ENCODE results near the gene ATL2.

DNA sequence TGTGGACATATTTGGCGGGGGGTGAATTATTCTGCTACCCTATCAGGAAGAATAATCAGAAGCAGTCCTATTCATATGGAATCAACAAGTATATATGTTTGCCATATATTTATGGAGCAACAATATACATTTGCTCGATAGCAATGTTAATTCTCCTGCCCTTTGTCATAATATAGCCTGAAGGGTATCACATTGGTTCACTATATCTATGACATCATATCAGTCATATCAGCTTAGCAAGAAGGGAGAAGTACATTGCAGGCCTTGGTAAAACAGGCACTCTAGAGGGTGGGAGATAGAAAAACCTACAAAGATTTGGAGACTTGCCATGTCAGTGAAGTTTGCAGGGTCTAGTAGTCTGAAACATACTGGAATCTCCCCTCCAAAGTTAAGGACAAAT lies 128.4 kb downstream of the ATL2 start:
- TF ChIP-seq, protein P1, sequence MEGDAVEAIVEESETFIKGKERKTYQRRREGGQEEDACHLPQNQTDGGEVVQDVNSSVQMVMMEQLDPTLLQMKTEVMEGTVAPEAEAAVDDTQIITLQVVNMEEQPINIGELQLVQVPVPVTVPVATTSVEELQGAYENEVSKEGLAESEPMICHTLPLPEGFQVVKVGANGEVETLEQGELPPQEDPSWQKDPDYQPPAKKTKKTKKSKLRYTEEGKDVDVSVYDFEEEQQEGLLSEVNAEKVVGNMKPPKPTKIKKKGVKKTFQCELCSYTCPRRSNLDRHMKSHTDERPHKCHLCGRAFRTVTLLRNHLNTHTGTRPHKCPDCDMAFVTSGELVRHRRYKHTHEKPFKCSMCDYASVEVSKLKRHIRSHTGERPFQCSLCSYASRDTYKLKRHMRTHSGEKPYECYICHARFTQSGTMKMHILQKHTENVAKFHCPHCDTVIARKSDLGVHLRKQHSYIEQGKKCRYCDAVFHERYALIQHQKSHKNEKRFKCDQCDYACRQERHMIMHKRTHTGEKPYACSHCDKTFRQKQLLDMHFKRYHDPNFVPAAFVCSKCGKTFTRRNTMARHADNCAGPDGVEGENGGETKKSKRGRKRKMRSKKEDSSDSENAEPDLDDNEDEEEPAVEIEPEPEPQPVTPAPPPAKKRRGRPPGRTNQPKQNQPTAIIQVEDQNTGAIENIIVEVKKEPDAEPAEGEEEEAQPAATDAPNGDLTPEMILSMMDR (IDR thresholded peaks at IDR 0.05) = no peak
- no peak for TF ChIP-seq EZH2 (IDR thresholded peaks at IDR 0.05; ENCODE audit: borderline replicate concordance, insufficient read depth, low read depth, low read length, poor library complexity, severe bottlenecking)
